Activated CD4-positive, CD25-positive, alpha-beta regulatory T cell treated with anti-CD3 and anti-CD28 coated beads, Interleukin-2, amount 50 U/mL, for 24 hours (primary cell): ENCODE results near the gene NDUFS8.
A peak's percentile ranks its signal among the peaks of the same experiment; 100 is the strongest.

Experiments used
- ATAC-seq, 2 donors: fragments of 150-1000 bp; cut with Tn5 transposase; one replicate each; pipeline ENCODE4 v1.10.0; 2021; ENCODE audit warnings: mild to moderate bottlenecking in 1 of 2, moderate library complexity in 1 of 2

NDUFS8 gene

DNA sequence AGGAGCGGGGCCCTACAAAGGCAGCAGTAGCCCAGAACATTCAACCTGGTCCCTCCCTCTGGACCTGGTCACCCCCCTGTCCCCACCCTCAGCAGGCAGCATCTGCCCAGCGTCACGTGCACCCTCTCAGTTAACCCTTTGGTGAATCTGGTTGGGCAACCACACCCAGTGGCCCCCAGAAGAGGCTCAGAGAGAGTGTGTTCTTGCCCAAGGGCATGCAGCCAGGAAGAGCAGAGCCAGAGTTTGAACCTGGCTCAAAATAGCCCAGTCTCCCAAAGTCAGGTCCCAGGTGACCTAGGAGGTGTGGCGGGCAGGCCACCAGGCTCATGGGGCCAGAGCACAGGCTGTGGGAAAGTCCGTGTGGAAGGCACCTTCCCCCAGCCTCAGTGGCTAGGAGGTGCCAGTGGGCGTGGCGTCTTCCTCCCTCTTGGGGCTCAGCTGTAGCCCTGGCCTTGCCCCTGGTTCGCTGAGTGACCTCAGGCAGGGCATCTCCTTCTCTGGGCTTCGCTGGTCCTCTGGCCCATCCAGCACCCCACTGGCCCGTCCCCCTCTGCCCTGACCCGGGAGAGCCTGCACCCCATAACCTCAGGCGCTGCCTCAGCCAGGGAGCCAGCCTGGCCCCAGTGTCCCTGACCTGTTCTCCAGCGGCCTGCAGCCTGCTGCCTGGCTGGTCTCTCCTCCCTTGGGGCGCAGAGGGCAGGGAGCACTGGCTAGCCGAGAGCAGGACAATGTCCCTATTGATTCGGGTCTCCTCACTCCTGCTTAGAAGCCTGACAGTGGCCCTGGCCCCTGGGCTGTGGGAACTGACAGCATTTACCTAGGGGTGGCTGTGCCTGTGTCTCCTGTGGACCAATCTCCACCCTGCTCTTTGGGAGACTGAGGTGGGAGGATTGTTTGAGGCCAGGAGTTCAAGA is 13.3 kb upstream of the NDUFS8 start:
- no peak for ATAC-seq

GRCh38 chr11:68017980-68018729 is 12.3 kb upstream of the NDUFS8 start:
- no peak for ATAC-seq

- ATAC-seq = no peak
Observed at GRCh38 chr11:68018730-68019190, 11.7 kb upstream of the NDUFS8 start.

- no peak for ATAC-seq
Observed at GRCh38 chr11:68019486-68019885, 11.0 kb upstream of the NDUFS8 start.

DNA sequence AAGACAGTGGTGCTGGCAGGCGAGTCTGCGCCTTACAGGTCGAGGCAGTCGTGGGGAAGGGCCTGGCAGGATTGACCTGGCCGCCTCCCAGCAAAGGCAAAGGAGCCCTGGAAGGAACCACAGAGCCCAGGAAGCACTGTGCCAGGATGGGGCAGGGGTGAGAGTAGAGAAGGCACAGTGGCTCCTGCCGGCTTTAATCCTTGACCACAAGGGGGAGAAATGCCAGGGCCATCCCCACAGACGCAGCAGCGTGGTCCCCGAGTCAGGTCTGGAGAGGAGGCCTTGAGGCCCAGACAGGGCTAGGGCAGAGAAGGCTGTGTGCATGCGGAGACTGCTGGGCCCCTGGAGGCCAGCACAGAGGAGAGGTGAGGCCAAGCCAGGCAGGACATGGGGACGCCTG is 9.9 kb upstream of the NDUFS8 start:
- no peak for ATAC-seq

DNA sequence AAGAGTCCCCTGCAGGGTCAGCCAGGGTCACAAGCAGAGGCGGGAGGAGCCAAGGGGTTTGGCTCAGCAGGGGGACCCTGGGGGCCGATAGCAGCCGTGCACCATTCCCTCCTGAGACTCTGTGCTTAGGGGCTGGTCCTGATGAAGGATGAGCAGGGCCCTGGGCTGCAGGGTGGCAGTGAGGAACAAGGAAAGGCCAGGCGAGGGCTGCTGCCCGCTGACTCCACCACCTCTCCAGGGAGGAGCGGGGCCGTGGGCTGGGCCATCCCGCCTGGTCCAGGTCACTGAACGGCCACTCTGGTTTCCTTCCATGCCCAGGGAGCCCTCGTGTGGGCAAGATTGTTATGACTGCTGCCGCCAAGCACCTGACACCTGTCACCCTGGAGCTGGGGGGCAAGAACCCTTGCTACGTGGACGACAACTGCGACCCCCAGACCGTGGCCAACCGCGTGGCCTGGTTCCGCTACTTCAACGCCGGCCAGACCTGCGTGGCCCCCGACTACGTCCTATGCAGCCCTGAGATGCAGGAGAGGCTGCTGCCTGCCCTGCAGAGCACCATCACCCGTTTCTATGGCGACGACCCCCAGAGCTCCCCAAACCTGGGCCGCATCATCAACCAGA is 9.2 kb upstream of the NDUFS8 start:
- ATAC-seq = no peak

DNA sequence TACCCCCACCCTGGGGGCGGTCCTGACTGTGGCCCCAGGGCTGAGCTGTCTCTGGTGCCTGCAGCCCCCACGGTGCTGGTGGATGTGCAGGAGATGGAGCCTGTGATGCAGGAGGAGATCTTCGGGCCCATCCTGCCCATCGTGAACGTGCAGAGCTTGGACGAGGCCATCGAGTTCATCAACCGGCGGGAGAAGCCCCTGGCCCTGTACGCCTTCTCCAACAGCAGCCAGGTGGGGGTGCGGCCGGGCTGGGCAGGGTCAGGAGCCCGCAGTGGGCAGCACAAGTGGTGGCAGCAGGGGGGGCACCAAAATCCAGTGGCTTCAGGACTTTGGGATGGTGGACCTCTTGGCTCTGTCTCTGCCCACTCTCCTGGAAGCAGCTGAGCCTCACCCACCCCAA is 8.0 kb upstream of the NDUFS8 start:
- ATAC-seq = no peak

DNA sequence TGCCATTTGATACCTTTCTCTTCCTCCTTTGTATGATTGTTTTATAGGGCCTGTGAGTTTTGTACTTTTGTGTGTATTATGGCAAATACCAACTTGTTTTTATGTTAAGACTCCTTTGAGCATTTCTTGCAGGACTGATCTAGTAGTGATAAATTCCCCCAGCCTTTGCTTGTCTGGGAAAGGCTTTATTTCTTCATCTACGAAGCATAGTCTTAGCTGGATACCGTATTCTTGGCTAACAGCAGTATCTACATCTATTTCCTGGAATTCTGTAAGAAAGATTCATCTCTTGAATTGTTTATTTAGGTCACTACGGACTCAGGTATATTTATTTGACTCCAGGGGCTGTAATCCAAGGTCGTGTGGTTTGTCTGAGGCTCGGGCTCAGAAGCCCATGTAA is 6.0 kb upstream of the NDUFS8 start:
- no peak for ATAC-seq

DNA sequence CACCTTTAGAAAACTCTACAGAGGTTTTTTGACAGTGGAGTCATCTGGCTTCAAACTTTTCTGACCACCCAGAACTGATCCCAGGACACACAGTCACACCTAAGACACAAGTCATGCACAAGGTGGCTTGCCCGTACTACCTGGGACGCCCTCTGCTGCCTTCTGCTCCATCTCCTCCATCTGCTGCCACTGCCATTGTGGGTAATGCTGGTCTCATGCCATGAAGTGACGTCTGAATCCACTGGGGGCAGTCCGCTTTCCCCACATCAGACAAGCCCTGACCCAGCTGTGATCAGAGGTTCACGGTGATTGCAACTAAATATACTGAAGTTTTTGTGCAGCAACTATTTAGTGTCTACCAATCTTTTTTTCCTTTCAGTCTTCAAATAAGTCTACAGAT is 5.4 kb upstream of the NDUFS8 start:
- no peak for ATAC-seq

- no peak for ATAC-seq
Observed at GRCh38 chr11:68026391-68027105, 3.9 kb upstream of the NDUFS8 start.

DNA sequence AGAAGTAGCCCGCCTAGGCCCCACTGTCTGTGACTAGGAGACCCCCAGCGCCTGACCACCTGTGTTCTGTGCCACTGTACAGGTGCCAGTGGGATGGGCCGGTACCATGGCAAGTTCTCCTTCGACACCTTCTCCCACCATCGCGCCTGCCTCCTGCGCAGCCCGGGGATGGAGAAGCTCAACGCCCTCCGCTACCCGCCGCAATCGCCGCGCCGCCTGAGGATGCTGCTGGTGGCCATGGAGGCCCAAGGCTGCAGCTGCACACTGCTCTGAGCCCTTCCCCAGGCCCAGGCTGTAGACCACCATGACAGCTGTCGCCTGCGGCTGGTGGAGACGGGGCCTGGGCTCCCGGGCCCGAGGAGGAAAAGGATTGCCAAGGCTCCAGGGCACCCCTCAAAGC is 2.8 kb upstream of the NDUFS8 start:
- no peak for ATAC-seq

GRCh38 chr11:68028802-68029545 is 1.5 kb upstream of the NDUFS8 start:
- no peak for ATAC-seq

- no peak for ATAC-seq
Observed at GRCh38 chr11:68031144-68031464, 623 bp downstream of the NDUFS8 start.

DNA sequence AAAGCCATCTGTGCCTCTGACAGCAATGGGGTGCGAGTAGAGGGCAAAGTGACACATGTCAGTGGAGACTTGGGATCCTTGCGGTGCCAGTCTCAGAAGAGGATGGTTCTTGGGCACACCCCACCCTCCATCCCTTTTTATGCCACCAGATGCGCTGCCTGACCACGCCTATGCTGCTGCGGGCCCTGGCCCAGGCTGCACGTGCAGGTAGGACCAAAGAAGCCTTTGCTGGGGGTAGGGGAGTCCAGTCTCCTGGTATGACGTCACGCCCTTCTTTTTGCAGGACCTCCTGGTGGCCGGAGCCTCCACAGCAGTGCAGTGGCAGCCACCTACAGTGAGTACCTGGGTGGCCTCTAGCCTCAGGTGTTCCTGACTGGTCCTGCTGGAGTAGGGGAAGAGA is 1.5 kb downstream of the NDUFS8 start:
- ATAC-seq = no peak

DNA sequence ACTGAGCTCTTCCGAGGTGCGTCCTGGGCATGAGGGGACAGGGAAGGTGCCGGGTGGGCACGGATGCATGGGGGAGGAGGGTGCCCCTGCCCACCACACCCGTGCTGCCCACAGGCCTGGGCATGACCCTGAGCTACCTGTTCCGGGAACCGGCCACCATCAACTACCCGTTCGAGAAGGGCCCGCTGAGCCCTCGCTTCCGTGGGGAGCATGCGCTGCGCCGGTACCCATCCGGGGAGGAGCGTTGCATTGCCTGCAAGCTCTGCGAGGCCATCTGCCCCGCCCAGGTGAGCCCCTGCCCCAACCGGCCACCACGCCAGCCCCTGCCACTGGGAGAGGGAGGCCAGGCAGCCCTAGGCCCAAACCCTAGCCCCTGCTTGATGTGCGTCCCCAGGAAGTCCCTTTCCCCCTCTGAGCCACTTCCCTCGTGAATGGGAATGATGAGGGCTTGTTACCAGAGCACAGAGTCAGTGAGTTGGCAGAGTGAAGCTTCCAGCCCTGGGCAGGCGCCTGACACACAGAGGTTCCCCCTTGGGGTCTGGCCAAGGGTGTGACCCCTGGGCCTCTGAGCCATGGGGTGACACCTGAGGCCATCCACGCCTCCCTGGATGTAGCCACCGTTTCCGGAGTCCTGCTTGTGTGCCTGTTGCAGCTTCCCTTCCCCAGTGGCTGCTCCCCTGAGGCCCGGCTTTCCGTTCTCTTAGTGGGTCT is 2.7 kb downstream of the NDUFS8 start:
- ATAC-seq = no peak

DNA sequence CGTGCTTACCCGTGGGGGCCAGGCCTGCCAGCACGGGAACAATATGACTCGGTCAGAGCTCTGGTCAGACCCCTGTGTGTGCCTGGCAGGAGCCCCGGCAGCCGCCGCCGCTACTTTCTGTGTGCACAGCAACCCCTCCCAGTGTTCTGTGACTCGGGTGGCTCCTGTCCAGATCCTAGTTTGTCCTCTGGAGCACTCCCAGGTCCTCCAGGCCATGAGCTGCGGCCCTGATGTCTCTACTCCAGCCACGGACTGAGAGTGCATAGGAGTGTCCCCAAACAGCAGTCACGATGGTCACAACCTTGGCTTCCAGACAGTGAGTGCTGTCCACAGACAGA is 3.2 kb downstream of the NDUFS8 start:
- no peak for ATAC-seq

- ATAC-seq = no peak
Observed at GRCh38 chr11:68035266-68035876, 4.9 kb downstream of the NDUFS8 start.

DNA sequence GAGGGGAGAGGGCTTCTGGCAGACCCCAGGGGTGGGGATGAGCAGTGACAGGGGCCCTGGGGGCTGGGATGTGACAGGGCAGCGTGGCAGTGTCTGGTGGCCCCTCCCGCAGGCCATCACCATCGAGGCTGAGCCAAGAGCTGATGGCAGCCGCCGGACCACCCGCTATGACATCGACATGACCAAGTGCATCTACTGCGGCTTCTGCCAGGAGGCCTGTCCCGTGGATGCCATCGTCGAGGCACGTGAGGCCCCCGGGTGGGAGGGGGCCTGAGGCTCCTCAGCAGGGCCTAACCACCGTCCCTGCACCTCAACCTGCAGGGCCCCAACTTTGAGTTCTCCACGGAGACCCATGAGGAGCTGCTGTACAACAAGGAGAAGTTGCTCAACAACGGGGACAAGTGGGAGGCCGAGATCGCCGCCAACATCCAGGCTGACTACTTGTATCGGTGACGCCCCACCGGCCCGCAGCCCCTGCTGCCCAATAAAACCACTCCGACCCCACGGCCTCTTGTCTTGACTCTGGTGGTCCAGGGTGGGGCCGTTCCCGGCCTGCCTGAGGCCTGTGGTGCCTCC is 5.7 kb downstream of the NDUFS8 start:
- ATAC-seq = no peak

DNA sequence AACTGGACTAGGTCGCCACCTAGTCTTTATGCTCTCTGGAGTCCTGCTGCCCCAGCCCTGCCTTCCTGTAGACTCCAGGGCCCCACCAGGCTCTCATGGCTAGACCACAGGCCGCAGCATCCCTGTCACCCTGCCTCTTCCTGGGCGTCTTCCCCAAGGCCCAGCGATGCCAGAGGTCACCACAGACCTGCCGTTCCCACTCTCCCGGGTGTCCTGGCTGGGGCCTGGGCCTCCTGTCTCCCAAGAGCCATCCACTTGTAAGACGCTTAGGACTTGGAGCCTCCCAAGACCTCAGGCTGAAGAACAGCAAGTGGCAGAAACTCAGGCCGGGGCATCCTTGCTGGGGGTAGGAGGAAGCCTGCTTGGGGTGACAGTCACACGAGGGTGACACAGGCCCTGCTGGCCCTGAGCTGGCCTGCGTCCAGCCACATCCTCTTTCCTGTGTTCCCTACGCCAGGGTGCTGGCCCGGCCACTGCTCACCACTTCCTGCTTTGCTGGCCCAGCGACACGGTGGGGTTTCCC is 6.3 kb downstream of the NDUFS8 start:
- peak; percentile 9 to 40 for ATAC-seq

DNA sequence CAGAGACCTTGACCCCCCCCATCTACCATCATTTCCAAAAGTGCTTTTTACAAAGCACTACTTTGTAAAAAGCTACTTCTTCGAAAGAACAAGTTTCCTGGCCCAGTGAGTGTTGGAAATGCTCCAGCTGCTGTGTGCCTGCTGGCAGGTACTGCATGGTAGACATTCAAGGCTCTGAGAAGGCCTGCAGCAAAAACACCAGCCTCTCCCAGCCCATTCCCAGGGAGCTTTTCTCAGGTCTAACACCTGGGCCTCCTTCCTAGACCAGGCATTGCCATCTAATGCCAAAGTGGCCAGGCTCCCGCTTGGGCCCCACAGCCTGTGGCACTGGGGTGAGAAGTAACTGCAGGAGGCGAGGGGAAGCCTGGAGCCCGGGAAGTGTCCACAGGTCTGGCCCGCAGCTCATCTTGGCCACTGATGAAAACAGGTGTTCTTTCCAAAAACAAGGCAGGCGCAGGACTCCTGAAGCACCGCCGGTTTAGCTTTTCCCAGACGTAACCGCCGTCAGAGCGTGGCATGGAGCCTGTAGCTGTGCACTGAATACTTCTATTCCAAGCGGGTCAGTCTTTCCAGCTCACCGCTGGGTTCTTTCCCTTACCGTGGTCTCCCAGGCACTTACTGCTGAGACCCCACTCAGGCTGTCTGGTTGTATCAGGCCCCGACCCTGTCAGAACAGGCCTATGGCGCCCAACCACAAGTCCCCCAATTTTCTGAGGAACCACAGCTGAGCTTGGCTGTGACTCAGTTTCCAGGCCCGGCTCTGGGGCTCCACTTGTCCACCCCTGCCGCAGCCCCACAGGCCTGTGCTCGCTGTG is 7.1 kb downstream of the NDUFS8 start:
- no peak for ATAC-seq
